HG02678 (cell line): Measurements from ENCODE around the gene ZNF382.

Experiments
- ATAC-seq: cut with Tn5 transposase; IDR thresholded peaks from one replicate; pipeline ENCODE4 v1.9.1; 2021; ENCODE audit warnings: mild to moderate bottlenecking, moderate library complexity; ENCODE audit not compliant: unreplicated experiment

Gene ZNF382

GRCh38 chr19:36674201-36674600 lies 69.1 kb downstream of the ZNF382 start:
- ATAC-seq, result no peak

DNA sequence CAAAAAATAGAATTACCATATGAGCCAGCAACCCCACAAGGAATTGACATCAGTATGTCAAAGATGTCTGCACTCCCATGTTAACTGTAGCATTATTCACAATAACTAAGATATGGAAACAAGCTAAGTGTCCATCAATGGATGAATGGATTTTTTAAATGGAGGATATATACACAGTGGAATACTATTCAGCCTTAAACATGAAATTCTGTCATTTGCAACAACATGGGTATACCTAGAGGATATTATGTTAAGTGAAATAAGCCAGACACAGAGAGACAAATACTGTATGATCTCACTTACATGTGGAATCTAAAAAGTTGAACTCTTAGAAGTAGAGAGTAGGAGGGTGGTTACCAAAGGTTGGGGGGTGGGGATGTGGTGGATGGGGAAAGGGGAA lies 74.3 kb downstream of the ZNF382 start:
- no peak for ATAC-seq
